ENCODE measurements around the gene RBM26. TPM values are rescaled to one million over a fixed set of nuclear protein-coding genes. Genes with fewer than 3 reads are reported as not detected.

RBM26 gene
- total RNA-seq, 4 donors from 2014 or later, result 54.7 to 67.5 (median 56.8) TPM

DNA sequence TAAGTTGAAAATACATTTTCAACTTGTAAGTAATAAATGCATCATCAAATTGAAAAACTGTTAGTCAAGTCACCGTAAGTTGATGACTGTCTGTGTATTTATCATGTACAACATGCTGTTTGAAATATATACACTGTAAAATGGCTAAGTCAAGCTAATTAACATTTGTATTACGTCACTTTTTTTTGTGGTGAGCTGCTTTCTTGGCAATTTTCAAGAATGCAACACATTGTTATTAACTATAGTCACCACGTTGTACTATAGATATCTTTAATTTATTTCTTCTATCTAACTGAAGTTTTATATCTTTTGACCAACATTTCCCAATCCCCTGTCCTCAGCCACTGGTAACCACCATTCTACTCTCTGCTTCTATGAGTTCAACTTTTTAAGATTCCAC is 57.0 kb downstream of the RBM26 start:
- intact Hi-C loops (cut with DNase I), result no loop called here
- TF ChIP-seq POLR2A (IDR thresholded peaks at IDR 0.05), result no peak
- H3K9me3 ChIP-seq, result no peaks in the 10 kb centered on the region
- H3K36me3 ChIP-seq, result peaks cover 0 to 6% of the 10 kb centered on the region in 2 donors
- H3K27ac ChIP-seq, result no peak overlapping the region
- 95 to 97% methylated on average over 3 of the region's 3 CpGs for WGBS, 2 donors
- H3K27me3 ChIP-seq, result no peaks in the 10 kb centered on the region
- no peak overlapping the region for H3K4me3 ChIP-seq (replicated peaks in 1 of 3)
- no peaks in the 10 kb centered on the region for H3K4me1 ChIP-seq
- DNase-seq, result no peak

DNA sequence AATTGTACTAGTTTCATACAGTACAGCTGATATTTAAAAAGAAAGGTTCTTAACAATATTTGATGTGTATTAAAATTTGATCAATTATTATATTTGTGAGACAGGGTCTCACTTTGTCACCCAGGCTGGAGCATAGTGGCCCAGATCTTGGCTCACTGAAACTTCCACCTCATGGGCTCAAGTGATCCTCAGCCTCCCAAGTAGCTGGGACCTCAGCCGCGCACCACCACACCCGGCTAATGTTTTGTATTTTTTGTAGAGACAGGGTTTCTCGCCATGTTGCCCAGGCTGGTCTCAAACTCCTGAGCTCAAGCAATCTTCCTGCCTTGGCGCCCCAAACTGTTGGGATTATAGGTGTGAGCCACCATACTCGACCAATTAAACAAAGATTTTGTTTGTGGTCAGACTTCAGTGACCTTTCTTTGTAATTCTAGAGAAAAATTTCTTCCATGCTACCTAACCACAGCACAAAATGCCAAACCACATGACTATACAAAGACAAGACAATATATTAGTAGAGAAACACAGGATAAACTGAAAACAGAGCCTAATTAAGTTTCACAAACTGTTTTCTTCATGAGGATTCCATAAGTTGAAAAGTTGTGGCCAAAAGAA is 59.6 kb downstream of the RBM26 start:
- 97 to 100% methylated on average over 6 of the region's 6 CpGs for WGBS, 2 donors
- peak in 1 of 2 donors; percentile 14 for DNase-seq
- Histone ChIP-seq H3K36me3 (peaks cover 8 to 14% of the 10 kb centered on the region in 2 donors), H3K4me1 (no peaks in the 10 kb centered on the region), H3K4me3 (replicated peaks in 1 of 3) (no peak overlapping the region), H3K27ac (no peak overlapping the region), H3K27me3 (no peaks in the 10 kb centered on the region), H3K9me3 (no peaks in the 10 kb centered on the region)
- intact Hi-C loops (cut with DNase I), result no loop called here
- TF ChIP-seq POLR2A (IDR thresholded peaks at IDR 0.05), result no peak
- TF ChIP-seq, protein P1, sequence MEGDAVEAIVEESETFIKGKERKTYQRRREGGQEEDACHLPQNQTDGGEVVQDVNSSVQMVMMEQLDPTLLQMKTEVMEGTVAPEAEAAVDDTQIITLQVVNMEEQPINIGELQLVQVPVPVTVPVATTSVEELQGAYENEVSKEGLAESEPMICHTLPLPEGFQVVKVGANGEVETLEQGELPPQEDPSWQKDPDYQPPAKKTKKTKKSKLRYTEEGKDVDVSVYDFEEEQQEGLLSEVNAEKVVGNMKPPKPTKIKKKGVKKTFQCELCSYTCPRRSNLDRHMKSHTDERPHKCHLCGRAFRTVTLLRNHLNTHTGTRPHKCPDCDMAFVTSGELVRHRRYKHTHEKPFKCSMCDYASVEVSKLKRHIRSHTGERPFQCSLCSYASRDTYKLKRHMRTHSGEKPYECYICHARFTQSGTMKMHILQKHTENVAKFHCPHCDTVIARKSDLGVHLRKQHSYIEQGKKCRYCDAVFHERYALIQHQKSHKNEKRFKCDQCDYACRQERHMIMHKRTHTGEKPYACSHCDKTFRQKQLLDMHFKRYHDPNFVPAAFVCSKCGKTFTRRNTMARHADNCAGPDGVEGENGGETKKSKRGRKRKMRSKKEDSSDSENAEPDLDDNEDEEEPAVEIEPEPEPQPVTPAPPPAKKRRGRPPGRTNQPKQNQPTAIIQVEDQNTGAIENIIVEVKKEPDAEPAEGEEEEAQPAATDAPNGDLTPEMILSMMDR (IDR thresholded peaks at IDR 0.05), result no peak

DNA sequence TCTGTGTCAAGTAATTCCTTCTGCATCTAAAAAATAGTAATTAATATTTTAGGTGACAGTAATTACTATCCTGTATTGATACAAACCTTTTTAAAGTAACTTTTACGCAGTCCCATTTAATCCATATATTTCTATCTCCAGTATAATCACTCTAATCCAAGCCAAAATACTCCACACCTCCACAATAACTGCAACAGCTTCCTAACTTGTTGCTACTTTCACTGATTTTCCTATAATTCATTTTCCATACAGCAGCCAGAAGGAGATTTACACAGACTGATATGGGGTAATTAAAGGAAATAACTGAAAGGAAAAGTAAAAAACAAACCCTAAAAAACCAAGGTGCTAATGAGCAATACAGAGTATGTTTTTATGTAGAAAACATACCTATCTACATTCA is 64.9 kb downstream of the RBM26 start:
- H3K36me3 ChIP-seq, result peaks cover 30 to 40% of the 10 kb centered on the region in 2 donors
- WGBS, 2 donors, result 97 to 98% methylated on average over 1 of the region's 1 CpG

DNA sequence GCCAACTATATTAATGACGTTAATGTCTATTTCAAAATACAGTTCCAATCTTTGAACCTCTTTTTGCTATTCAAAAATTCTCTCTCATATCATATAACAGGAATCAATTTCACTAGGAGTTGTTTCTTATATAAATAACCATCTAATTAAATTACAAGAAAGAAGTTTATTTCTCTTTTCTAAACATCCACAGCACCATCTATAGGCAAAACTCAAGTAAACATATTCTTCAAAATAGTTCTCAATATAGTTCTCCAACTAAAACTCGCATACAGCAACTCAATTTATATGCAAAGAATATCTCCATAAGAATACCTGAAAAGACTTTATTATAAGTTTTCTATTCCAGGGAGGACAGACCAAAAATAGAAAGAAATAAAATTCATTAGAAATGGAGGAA is 65.6 kb downstream of the RBM26 start:
- Histone ChIP-seq H3K4me3 (replicated peaks in 1 of 3) (no peak overlapping the region), H3K9me3 (no peaks in the 10 kb centered on the region), H3K36me3 (peaks cover 30 to 46% of the 10 kb centered on the region in 2 donors), H3K4me1 (no peaks in the 10 kb centered on the region), H3K27me3 (no peaks in the 10 kb centered on the region), H3K27ac (no peak overlapping the region)
- DNase-seq, result no peak
- intact Hi-C loops (cut with DNase I), result no loop called here
- WGBS, 2 donors, result 92 to 95% methylated on average over 2 of the region's 2 CpGs
- TF ChIP-seq, protein P1 (IDR thresholded peaks at IDR 0.05), result no peak
- no peak for TF ChIP-seq POLR2A (IDR thresholded peaks at IDR 0.05)

More for the DNA sequence above, 64.9 kb downstream of the RBM26 start:
- Histone ChIP-seq H3K27me3 (no peaks in the 10 kb centered on the region), H3K27ac (no peak overlapping the region), H3K4me1 (no peaks in the 10 kb centered on the region), H3K9me3 (no peaks in the 10 kb centered on the region), H3K4me3 (replicated peaks in 1 of 3) (no peak overlapping the region)
- no peak for TF ChIP-seq POLR2A (IDR thresholded peaks at IDR 0.05)
- TF ChIP-seq, protein P1 (IDR thresholded peaks at IDR 0.05), result no peak
- intact Hi-C loops (cut with DNase I), result no loop called here
- no peak for DNase-seq

DNA sequence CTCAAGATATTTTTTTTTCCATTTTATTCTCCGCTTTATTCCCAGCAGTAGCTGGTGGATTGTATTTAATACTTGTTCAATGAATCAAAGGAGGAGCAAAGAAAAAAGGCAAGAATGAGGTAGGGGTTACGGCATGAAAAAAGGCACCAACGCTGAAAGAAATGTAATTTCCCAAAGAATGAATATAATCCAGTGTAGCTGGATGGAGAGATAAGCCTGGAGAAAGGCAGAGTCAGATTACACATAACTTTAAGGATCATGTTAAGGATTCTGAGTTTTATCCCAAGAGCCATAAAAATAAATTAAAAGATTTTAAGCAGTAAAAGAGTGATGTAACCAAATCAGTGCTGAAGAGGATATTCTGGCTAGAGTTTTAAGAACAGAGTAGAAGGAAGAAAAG is 67.7 kb downstream of the RBM26 start:
- Histone ChIP-seq H3K9me3 (no peaks in the 10 kb centered on the region), H3K27me3 (no peaks in the 10 kb centered on the region), H3K27ac (no peak overlapping the region), H3K4me1 (no peaks in the 10 kb centered on the region), H3K36me3 (peaks cover 34 to 49% of the 10 kb centered on the region in 2 donors), H3K4me3 (replicated peaks in 1 of 3) (no peak overlapping the region)
- TF ChIP-seq POLR2A (IDR thresholded peaks at IDR 0.05), result no peak
- TF ChIP-seq, protein P1 (IDR thresholded peaks at IDR 0.05), result no peak
- intact Hi-C loops (cut with DNase I), result no loop called here
- no peak for DNase-seq
- 94 to 96% methylated on average over 3 of the region's 3 CpGs for WGBS, 2 donors

Data from thyroid gland (tissue), 4 donors.